Uterus (tissue), 4 donors: Measurements from ENCODE around the gene TTC7B. TPM values are rescaled to one million over a fixed set of nuclear protein-coding genes. Genes with fewer than 3 reads are reported as not detected.

Experiments used
- DNase-seq, 2 donors: peaks; one replicate each; pipeline ENCODE4 v3.0.0-alpha.2; 2019 to 2020
- H3K27ac ChIP-seq, 2 donors: fragments of 200-600 bp; sonication (generic); 1 replicate in 1 of 2; 2 replicates in 1 of 2; pipeline ENCODE4 v1.5.1; 2016 to 2018
- H3K27me3 ChIP-seq, 2 donors: fragments of 200-600 bp; sonication (generic); one replicate each; pipeline ENCODE4 v1.5.1; 2018 to 2019; ENCODE audit warnings: control low read depth in 1 of 2
- H3K36me3 ChIP-seq, 2 donors: fragments of 200-600 bp; sonication (generic); one replicate each; pipeline ENCODE4 v1.5.1; 2019; ENCODE audit warnings: control low read depth in 1 of 2
- H3K4me1 ChIP-seq, 2 donors: fragments of 200-600 bp; sonication (generic); one replicate each; pipeline ENCODE4 v1.5.1; 2018 to 2019; ENCODE audit warnings: control low read depth in 1 of 2
- H3K4me3 ChIP-seq, 2 donors: fragments of 200-600 bp; sonication (generic); 1 replicate in 1 of 2; 2 replicates in 1 of 2; pipeline ENCODE4 v1.5.1; 2018 to 2019; ENCODE audit warnings: mild to moderate bottlenecking in 1 of 2
- H3K9me3 ChIP-seq, 2 donors: fragments of 200-600 bp; sonication (generic); one replicate each; pipeline ENCODE4 v1.5.1; 2019; ENCODE audit warnings: control low read depth in 1 of 2
- POLR2A ChIP-seq, 2 donors: fragments of 450-650 bp; IDR thresholded peaks; one replicate each; pipeline ENCODE4 v1.6.1; 2016; ENCODE audit warnings: antibody characterized with exemption in 2 of 2, mild to moderate bottlenecking in 1 of 2, moderate library complexity in 1 of 2
- intact Hi-C: fragments of 100-400 bp; cut with DNase I; formaldehyde crosslinking; loops from one replicate; pipeline ENCODE4 v1.15.1; 2023; ENCODE audit warnings: low total_unique reads
- total RNA-seq, 4 donors: library from RNA; depleted of rRNA in 3 of 4; stranded (reverse); fragments of >200 nt in 3 of 4; gene quantifications; one replicate each; pipeline versions ENCODE4 v1.1.0 to v1.2.4, GENCODE V29; 2014 to 2023
- TF ChIP-seq, protein P1 (sequence below), 4 experiments: fragments of 200-600 bp in 2 of 4; fragments of 450-650 bp in 2 of 4; sonication (generic) in 2 of 4; IDR thresholded peaks; one replicate each; pipeline ENCODE4 v1.5.1; 2016 to 2019; ENCODE audit warnings: antibody characterized with exemption in 4 of 4, mild to moderate bottlenecking in 2 of 4, moderate library complexity in 1 of 4
- donor health status: DM: yes; HTN: yes; CAD: no.

The TTC7B gene
- total RNA-seq, 4 donors from 2014 or later: 15.3 to 73.9 (median 28.0) TPM

- Histone ChIP-seq H3K4me1 (no peaks in the 10 kb centered on the region), H3K9me3 (peaks cover 0 to 9% of the 10 kb centered on the region in 2 donors), H3K27ac (no peak overlapping the region), H3K36me3 (no peaks in the 10 kb centered on the region), H3K27me3 (no peaks in the 10 kb centered on the region), H3K4me3 (no peak overlapping the region)
- DNase-seq: no peak
- intact Hi-C loops: no loop called here
- TF ChIP-seq POLR2A (IDR thresholded peaks at IDR 0.05): no peak
- TF ChIP-seq, protein P1, sequence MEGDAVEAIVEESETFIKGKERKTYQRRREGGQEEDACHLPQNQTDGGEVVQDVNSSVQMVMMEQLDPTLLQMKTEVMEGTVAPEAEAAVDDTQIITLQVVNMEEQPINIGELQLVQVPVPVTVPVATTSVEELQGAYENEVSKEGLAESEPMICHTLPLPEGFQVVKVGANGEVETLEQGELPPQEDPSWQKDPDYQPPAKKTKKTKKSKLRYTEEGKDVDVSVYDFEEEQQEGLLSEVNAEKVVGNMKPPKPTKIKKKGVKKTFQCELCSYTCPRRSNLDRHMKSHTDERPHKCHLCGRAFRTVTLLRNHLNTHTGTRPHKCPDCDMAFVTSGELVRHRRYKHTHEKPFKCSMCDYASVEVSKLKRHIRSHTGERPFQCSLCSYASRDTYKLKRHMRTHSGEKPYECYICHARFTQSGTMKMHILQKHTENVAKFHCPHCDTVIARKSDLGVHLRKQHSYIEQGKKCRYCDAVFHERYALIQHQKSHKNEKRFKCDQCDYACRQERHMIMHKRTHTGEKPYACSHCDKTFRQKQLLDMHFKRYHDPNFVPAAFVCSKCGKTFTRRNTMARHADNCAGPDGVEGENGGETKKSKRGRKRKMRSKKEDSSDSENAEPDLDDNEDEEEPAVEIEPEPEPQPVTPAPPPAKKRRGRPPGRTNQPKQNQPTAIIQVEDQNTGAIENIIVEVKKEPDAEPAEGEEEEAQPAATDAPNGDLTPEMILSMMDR (IDR thresholded peaks at IDR 0.05): no peak
These were observed 4.7 kb upstream of the TTC7B start for GRCh38 chr14:90820958-90821357.

- TF ChIP-seq, protein P1 (IDR thresholded peaks at IDR 0.05): no peak
- TF ChIP-seq POLR2A (IDR thresholded peaks at IDR 0.05): no peak
- no peak overlapping the region for H3K4me3 ChIP-seq
- no peaks in the 10 kb centered on the region for H3K27me3 ChIP-seq
- no peak overlapping the region for H3K27ac ChIP-seq
- intact Hi-C loops: no loop called here
- no peaks in the 10 kb centered on the region for H3K36me3 ChIP-seq
- H3K9me3 ChIP-seq: peaks cover 0 to 9% of the 10 kb centered on the region in 2 donors
- H3K4me1 ChIP-seq: no peaks in the 10 kb centered on the region
- DNase-seq: no peak
These were observed 3.6 kb upstream of the TTC7B start for GRCh38 chr14:90819734-90820393.

- no peak overlapping the region for H3K4me3 ChIP-seq
- peaks cover 0 to 8% of the 10 kb centered on the region in 2 donors for H3K9me3 ChIP-seq
- H3K4me1 ChIP-seq: no peaks in the 10 kb centered on the region
- H3K27ac ChIP-seq: no peak overlapping the region
- H3K27me3 ChIP-seq: no peaks in the 10 kb centered on the region
- DNase-seq: no peak
- intact Hi-C loops: no loop called here
- no peaks in the 10 kb centered on the region for H3K36me3 ChIP-seq
- TF ChIP-seq, protein P1 (IDR thresholded peaks at IDR 0.05): no peak
- no peak for TF ChIP-seq POLR2A (IDR thresholded peaks at IDR 0.05)
These were observed 2.5 kb upstream of the TTC7B start for GRCh38 chr14:90818715-90819114.

DNA sequence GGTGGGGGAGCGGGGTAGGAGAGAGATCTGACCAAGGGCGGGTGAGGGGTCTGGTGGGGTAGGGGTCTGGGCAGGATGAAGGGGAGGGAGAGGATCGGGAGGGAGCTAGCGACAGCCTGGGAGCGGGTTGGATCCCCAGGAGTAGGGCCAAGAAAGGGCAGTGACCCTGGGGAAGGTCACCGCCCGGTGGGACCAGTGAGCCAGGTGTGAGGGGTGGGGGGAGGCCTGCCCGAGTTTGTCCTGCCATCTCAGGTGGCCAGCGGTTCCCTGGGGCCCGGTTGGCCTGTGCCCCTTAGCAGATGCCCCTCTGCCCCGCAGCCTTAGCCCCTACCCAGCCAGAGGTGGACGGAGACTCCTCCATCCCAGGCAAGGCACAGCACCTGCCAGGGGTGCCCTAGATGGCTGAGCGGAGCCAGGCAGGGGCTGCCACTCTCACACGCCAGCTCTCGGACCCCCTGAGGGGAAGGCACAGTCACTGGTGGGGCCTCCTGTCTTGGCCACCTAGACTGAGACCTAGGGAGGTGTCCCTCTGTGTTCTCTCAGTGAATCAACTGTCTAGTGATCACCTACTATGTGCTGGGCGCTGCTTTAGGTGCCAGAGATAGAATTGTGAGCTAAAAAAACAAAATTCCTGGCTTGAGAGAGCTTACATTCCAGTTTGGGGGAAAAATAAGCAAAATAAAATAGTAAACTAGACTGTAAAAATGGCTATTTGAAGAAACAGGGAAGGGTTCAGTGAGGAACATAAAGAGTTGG is 629 bp upstream of the TTC7B start:
- TF ChIP-seq POLR2A (IDR thresholded peaks at IDR 0.05): no peak
- TF ChIP-seq, protein P1 (IDR thresholded peaks at IDR 0.05): peak in 1 of 4 experiments; percentile 3
- no peaks in the 10 kb centered on the region for H3K36me3 ChIP-seq
- no peaks in the 10 kb centered on the region for H3K4me1 ChIP-seq
- DNase-seq: peak in 1 of 2 donors; percentile 39
- H3K9me3 ChIP-seq: no peaks in the 10 kb centered on the region
- H3K27me3 ChIP-seq: no peaks in the 10 kb centered on the region
- peak overlapping the region in 1 of 2 donors; percentile 31 for H3K4me3 ChIP-seq
- peak overlapping the region; percentile 42 to 81 for H3K27ac ChIP-seq
- intact Hi-C loops: no loop called here

GRCh38 chr14:90815572-90815821 is 733 bp downstream of the TTC7B start:
- H3K9me3 ChIP-seq: no peaks in the 10 kb centered on the region

More at GRCh38 chr14:90815572-90815821, 733 bp downstream of the TTC7B start:
- Histone ChIP-seq H3K36me3 (no peaks in the 10 kb centered on the region), H3K4me3 (peak overlapping the region; percentile 45 to 81), H3K27ac (peak overlapping the region; percentile 52 to 81), H3K27me3 (no peaks in the 10 kb centered on the region), H3K4me1 (no peaks in the 10 kb centered on the region)
- TF ChIP-seq POLR2A (IDR thresholded peaks at IDR 0.05): no peak
- TF ChIP-seq, protein P1 (IDR thresholded peaks at IDR 0.05): no peak
- intact Hi-C loops: no loop called here
- DNase-seq: no peak
